K562 (cell line): Measurements from ENCODE around the gene TSSK2. TPM values are rescaled to one million over a fixed set of nuclear protein-coding genes. Genes with fewer than 3 reads are reported as not detected.

Experiments
- ASH1L ChIP-seq: fragments of 450-650 bp; IDR thresholded peaks from 2 replicates; pipeline ENCODE4 v1.6.1; 2018; ENCODE audit warnings: borderline replicate concordance, mild to moderate bottlenecking, low read depth; ENCODE audit not compliant: partially characterized antibody
- CBX3 ChIP-seq, 2 experiments: IDR thresholded peaks; 1 replicate in 1 of 2; 2 replicates in 1 of 2; pipeline ENCODE4 v1.6.1; 2012; ENCODE audit warnings: inconsistent platforms in 2 of 2, low read length in 2 of 2, borderline replicate concordance in 1 of 2, control low read depth in 1 of 2
- CEBPG ChIP-seq, 3 experiments: fragments of 200-800 bp in 1 of 3; sonication (Bioruptor generic) in 1 of 3; sonication (generic) in 1 of 3; formaldehyde crosslinking in 1 of 3; IDR thresholded peaks in 2 of 3; conservative IDR thresholded peaks in 1 of 3; 2 replicates each; pipeline versions ENCODE4 v1.6.1 to v1.8.0; 2016 to 2022; ENCODE audit warnings: missing compliant biosample characterization in 2 of 3, missing genetic modification characterization in 2 of 3, mild to moderate bottlenecking in 1 of 3, missing genetic modification reagents in 1 of 3
- HES1 ChIP-seq: fragments of 450-650 bp; IDR thresholded peaks from 2 replicates; pipeline ENCODE4 v1.6.1; 2016; ENCODE audit warnings: low read depth, mild to moderate bottlenecking, moderate library complexity
- HNRNPLL ChIP-seq: fragments of 200-400 bp; formaldehyde crosslinking; IDR thresholded peaks from 2 replicates; pipeline ENCODE4 v1.6.1; 2017; ENCODE audit warnings: low read length, low read depth, mild to moderate bottlenecking; ENCODE audit not compliant: poor library complexity, severe bottlenecking
- IRF2 ChIP-seq: sonication (generic); formaldehyde crosslinking; IDR thresholded peaks from 2 replicates; pipeline ENCODE4 v1.8.1; 2022; ENCODE audit warnings: mild to moderate bottlenecking, missing genetic modification reagents
- PBX2 ChIP-seq, 2 experiments: IDR thresholded peaks in 1 of 2; conservative IDR thresholded peaks in 1 of 2; 2 replicates each; pipeline ENCODE4 v1.6.1; 2016; ENCODE audit warnings: low read depth in 2 of 2, mild to moderate bottlenecking in 1 of 2, missing compliant biosample characterization in 1 of 2, missing genetic modification characterization in 1 of 2, moderate library complexity in 1 of 2
- PYGO2 ChIP-seq: fragments of 450-650 bp; IDR thresholded peaks from 2 replicates; pipeline ENCODE4 v1.6.1; 2016; ENCODE audit warnings: mild to moderate bottlenecking, missing genetic modification characterization, moderate library complexity, missing compliant biosample characterization
- SMAD1 ChIP-seq: fragments of 150-350 bp; IDR thresholded peaks from 2 replicates; pipeline ENCODE4 v1.6.1; 2014; ENCODE audit warnings: low read length, low read depth; ENCODE audit not compliant: partially characterized antibody
- SUPT5H ChIP-seq: fragments of 450-650 bp; IDR thresholded peaks from 2 replicates; pipeline ENCODE4 v1.6.1; 2016
- TBL1XR1 ChIP-seq, 2 experiments: IDR thresholded peaks; 2 replicates each; pipeline ENCODE4 v1.6.1; 2012; ENCODE audit warnings: improper control_type of control experiment in 2 of 2, low read length in 2 of 2, mild to moderate bottlenecking in 1 of 2
- ZBTB1 ChIP-seq: sonication (generic); formaldehyde crosslinking; IDR thresholded peaks from 2 replicates; pipeline ENCODE4 v1.8.1; 2023; ENCODE audit warnings: missing genetic modification reagents, low read depth, mild to moderate bottlenecking, borderline replicate concordance
- polyA plus RNA-seq, 8 experiments: library from polyadenylated mRNA; depleted of rRNA in 4 of 8; stranded (reverse) in 5 of 8; unstranded in 3 of 8; fragments of >200 nt; fragmentation: Nextera tagmentation in 2 of 8; fragmentation: Illumina TruSeq in 1 of 8; extraction: Ambion mirVana in 2 of 8; extraction: Trizol in 1 of 8; gene quantifications; 2 replicates each; pipeline versions ENCODE4 v1.2.1 to v1.2.3, GENCODE V29; 2011 to 2014; ENCODE audit warnings: inconsistent platforms in 1 of 8, missing spikeins in 1 of 8
- total RNA-seq, 7 experiments: library from RNA; depleted of rRNA in 6 of 7; stranded (reverse); fragments of >200 nt in 6 of 7; fragmentation: Illumina TruSeq in 2 of 7; extraction: Trizol in 2 of 7; gene quantifications; 2 replicates each; pipeline versions ENCODE4 v1.2.1 to v1.2.3, GENCODE V29; 2011 to 2021; ENCODE audit warnings: low replicate concordance in 1 of 7
- TF ChIP-seq, protein P1 (sequence below), 3 experiments: fragments of 200-800 bp in 1 of 3; fragments of 250-450 bp in 1 of 3; fragments of 450-650 bp in 1 of 3; sonication (Bioruptor Pico) in 1 of 3; sonication (Bioruptor generic) in 1 of 3; formaldehyde crosslinking in 1 of 3; IDR thresholded peaks; 2 replicates each; pipeline versions ENCODE4 v1.6.1 to v1.8.0; 2016 to 2022; ENCODE audit warnings: mild to moderate bottlenecking in 2 of 3, missing genetic modification characterization in 2 of 3, missing compliant biosample characterization in 1 of 3, moderate library complexity in 1 of 3
- TF ChIP-seq, protein P2 (sequence below): fragments of 250-450 bp; sonication (Bioruptor Pico); IDR thresholded peaks from 2 replicates; pipeline ENCODE4 v1.4.0; 2020

Gene TSSK2
- total and polyA plus RNA-seq, 9 of the 15 experiments (the other 6 are each of a cell fraction or from before 2014, with no cell fraction given), result 0.04 TPM; not detected in 8

GRCh38 chr22:19109198-19110063 lies 21.7 kb upstream of the TSSK2 start (continued):
- no peak for TF ChIP-seq HNRNPLL
- peak; percentile 41; the same call in 1 of the 2 replicates for TF ChIP-seq HES1
- TF ChIP-seq, protein P1, sequence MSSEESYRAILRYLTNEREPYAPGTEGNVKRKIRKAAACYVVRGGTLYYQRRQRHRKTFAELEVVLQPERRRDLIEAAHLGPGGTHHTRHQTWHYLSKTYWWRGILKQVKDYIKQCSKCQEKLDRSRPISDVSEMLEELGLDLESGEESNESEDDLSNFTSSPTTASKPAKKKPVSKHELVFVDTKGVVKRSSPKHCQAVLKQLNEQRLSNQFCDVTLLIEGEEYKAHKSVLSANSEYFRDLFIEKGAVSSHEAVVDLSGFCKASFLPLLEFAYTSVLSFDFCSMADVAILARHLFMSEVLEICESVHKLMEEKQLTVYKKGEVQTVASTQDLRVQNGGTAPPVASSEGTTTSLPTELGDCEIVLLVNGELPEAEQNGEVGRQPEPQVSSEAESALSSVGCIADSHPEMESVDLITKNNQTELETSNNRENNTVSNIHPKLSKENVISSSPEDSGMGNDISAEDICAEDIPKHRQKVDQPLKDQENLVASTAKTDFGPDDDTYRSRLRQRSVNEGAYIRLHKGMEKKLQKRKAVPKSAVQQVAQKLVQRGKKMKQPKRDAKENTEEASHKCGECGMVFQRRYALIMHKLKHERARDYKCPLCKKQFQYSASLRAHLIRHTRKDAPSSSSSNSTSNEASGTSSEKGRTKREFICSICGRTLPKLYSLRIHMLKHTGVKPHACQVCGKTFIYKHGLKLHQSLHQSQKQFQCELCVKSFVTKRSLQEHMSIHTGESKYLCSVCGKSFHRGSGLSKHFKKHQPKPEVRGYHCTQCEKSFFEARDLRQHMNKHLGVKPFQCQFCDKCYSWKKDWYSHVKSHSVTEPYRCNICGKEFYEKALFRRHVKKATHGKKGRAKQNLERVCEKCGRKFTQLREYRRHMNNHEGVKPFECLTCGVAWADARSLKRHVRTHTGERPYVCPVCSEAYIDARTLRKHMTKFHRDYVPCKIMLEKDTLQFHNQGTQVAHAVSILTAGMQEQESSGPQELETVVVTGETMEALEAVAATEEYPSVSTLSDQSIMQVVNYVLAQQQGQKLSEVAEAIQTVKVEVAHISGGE (CRISPR knock-in tag; IDR thresholded peaks at IDR 0.05), result no peak
- TF ChIP-seq IRF2, result no peak
- TF ChIP-seq, protein P2, sequence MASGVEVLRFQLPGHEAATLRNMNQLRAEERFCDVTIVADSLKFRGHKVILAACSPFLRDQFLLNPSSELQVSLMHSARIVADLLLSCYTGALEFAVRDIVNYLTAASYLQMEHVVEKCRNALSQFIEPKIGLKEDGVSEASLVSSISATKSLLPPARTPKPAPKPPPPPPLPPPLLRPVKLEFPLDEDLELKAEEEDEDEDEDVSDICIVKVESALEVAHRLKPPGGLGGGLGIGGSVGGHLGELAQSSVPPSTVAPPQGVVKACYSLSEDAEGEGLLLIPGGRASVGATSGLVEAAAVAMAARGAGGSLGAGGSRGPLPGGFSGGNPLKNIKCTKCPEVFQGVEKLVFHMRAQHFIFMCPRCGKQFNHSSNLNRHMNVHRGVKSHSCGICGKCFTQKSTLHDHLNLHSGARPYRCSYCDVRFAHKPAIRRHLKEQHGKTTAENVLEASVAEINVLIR (CRISPR knock-in tag), result peak; percentile 45; the same call in 1 of the 2 replicates
- no peak for TF ChIP-seq ZBTB1 (CRISPR knock-in tag)
- TF ChIP-seq TBL1XR1 (IDR thresholded peaks at IDR 0.05; ENCODE audit: low read length in 2 of 2), result peak; percentile 93; a peak in 3 of 4 replicates
- peak; percentile 99 for TF ChIP-seq SMAD1
- peak; percentile 80 for TF ChIP-seq ASH1L
- no peak for TF ChIP-seq SUPT5H
- TF ChIP-seq CBX3 (IDR thresholded peaks at IDR 0.05; ENCODE audit: borderline replicate concordance in 1 of 2, low read length in 2 of 2), result peak in 1 of 2 experiments; percentile 85; a peak in 2 of 3 replicates
- TF ChIP-seq CEBPG (CRISPR knock-in tag; IDR thresholded peaks at IDR 0.05), result no peak
- peak; percentile 99 to 100 for TF ChIP-seq CEBPG (tag; conservative IDR thresholded peaks at IDR 0.05 in 1 of 2, IDR thresholded peaks at IDR 0.05 in 1 of 2)
- TF ChIP-seq PBX2 (CRISPR knock-in tag; IDR thresholded peaks at IDR 0.05; ENCODE audit: low read depth), result no peak
- 0 out of 2 replicates have a peak, but pooled peaks have one; percentile 6 for TF ChIP-seq PBX2 (tag; conservative IDR thresholded peaks at IDR 0.05; ENCODE audit: low read depth)
- TF ChIP-seq PYGO2, result no peak
